Smooth muscle cell (in vitro differentiated cells): ENCODE results near the gene STARD10. TPM values are rescaled to one million over a fixed set of nuclear protein-coding genes. Genes with fewer than 3 reads are reported as not detected.

ENCODE experiments used
- DNase-seq: peaks from one replicate; lab custom pipeline; 2025; ENCODE audit not compliant: unreplicated experiment; lab: John Stamatoyannopoulos, UW
- H2AFZ ChIP-seq: fragments of 200-600 bp; sonication (generic); 2 replicates; pipeline ENCODE4 v1.6.0; 2016; ENCODE audit warnings: antibody characterized with exemption, low read depth, mild to moderate bottlenecking
- H3F3A ChIP-seq: fragments of 200-600 bp; sonication (generic); 2 replicates; pipeline ENCODE4 v1.6.0; 2017; ENCODE audit warnings: antibody characterized with exemption, low read depth
- H3K27ac ChIP-seq: fragments of 200-600 bp; sonication (generic); 2 replicates; pipeline ENCODE4 v1.5.1; 2016; ENCODE audit warnings: low read depth, mild to moderate bottlenecking
- H3K27me3 ChIP-seq: fragments of 200-600 bp; sonication (generic); 2 replicates; pipeline ENCODE4 v1.6.1; 2016; ENCODE audit warnings: low read depth, mild to moderate bottlenecking
- H3K36me3 ChIP-seq: fragments of 200-600 bp; sonication (generic); 2 replicates; pipeline ENCODE4 v1.5.1; 2016; ENCODE audit warnings: low read depth
- H3K4me1 ChIP-seq: fragments of 200-600 bp; sonication (generic); 2 replicates; pipeline ENCODE4 v1.5.1; 2016; ENCODE audit warnings: low read depth
- H3K4me2 ChIP-seq: fragments of 200-600 bp; sonication (generic); 2 replicates; pipeline ENCODE4 v1.6.0; 2016; ENCODE audit warnings: mild to moderate bottlenecking
- H3K4me3 ChIP-seq: fragments of 200-600 bp; sonication (generic); 2 replicates; pipeline ENCODE4 v1.5.1; 2016; ENCODE audit warnings: mild to moderate bottlenecking
- H3K79me2 ChIP-seq: fragments of 200-600 bp; sonication (generic); 2 replicates; pipeline ENCODE4 v1.6.0; 2016; ENCODE audit warnings: low read depth, mild to moderate bottlenecking
- H3K9ac ChIP-seq: fragments of 200-600 bp; sonication (generic); 2 replicates; pipeline ENCODE4 v1.6.0; 2016; ENCODE audit warnings: low read depth
- H3K9me3 ChIP-seq: fragments of 200-600 bp; sonication (generic); replicated peaks from 2 replicates; pipeline ENCODE4 v1.5.1; 2016; ENCODE audit warnings: low read depth
- H4K20me1 ChIP-seq: fragments of 200-600 bp; sonication (generic); 2 replicates; pipeline ENCODE4 v1.6.0; 2016; ENCODE audit warnings: low read depth
- WGBS: methylation state at CpG from one replicate; pipeline ENCODE4 v1.1.7; 2016; ENCODE audit warnings: low lambda C conversion rate; 5-methylcytosine and 5-hydroxymethylcytosine counted together
- polyA plus RNA-seq: library from polyadenylated mRNA; unstranded; fragments of >200 nt; fragmentation: Nextera tagmentation; extraction: Ambion mirVana; gene quantifications from 2 replicates; pipeline ENCODE4 v1.2.1, GENCODE V29; 2016
- total RNA-seq: library from RNA; depleted of rRNA; stranded (reverse); fragments of >200 nt; gene quantifications from 2 replicates; pipeline ENCODE4 v1.2.3, GENCODE V29; 2014
- TF ChIP-seq, protein P1 (sequence below): fragments of 200-600 bp; sonication (generic); IDR thresholded peaks from 2 replicates; pipeline ENCODE4 v1.5.1; 2017; ENCODE audit warnings: borderline replicate concordance, mild to moderate bottlenecking, antibody characterized with exemption; ENCODE audit not compliant: insufficient read depth, poor library complexity, severe bottlenecking

STARD10 gene
- total and polyA plus RNA-seq, 2 experiments from 2014 or later, result 87.7 to 130 TPM

GRCh38 chr11:72755713-72756285 is 38.0 kb downstream of the STARD10 start:
- Histone ChIP-seq H3K4me1 (peaks cover 12% of the 10 kb centered on the region), H3K27ac (no peak overlapping the region)
- no peak for DNase-seq

GRCh38 chr11:72754544-72755155 is 39.2 kb downstream of the STARD10 start:
- H3K9me3 ChIP-seq, result no peaks in the 10 kb centered on the region

More at GRCh38 chr11:72755713-72756285, 38.0 kb downstream of the STARD10 start:
- no peaks in the 10 kb centered on the region for H3K27me3 ChIP-seq
- H3F3A ChIP-seq, result no peaks in the 10 kb centered on the region
- no peak overlapping the region for H3K4me2 ChIP-seq
- TF ChIP-seq, protein P1, sequence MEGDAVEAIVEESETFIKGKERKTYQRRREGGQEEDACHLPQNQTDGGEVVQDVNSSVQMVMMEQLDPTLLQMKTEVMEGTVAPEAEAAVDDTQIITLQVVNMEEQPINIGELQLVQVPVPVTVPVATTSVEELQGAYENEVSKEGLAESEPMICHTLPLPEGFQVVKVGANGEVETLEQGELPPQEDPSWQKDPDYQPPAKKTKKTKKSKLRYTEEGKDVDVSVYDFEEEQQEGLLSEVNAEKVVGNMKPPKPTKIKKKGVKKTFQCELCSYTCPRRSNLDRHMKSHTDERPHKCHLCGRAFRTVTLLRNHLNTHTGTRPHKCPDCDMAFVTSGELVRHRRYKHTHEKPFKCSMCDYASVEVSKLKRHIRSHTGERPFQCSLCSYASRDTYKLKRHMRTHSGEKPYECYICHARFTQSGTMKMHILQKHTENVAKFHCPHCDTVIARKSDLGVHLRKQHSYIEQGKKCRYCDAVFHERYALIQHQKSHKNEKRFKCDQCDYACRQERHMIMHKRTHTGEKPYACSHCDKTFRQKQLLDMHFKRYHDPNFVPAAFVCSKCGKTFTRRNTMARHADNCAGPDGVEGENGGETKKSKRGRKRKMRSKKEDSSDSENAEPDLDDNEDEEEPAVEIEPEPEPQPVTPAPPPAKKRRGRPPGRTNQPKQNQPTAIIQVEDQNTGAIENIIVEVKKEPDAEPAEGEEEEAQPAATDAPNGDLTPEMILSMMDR, result no peak
- no peaks in the 10 kb centered on the region for H4K20me1 ChIP-seq
- no peak overlapping the region for H2AFZ ChIP-seq
- no peak overlapping the region for H3K9ac ChIP-seq
- WGBS, result 98% methylated on average over 4 of the region's 4 CpGs
- no peaks in the 10 kb centered on the region for H3K36me3 ChIP-seq
- H3K79me2 ChIP-seq, result peaks cover 3% of the 10 kb centered on the region
- no peaks in the 10 kb centered on the region for H3K9me3 ChIP-seq
- H3K4me3 ChIP-seq, result no peak overlapping the region

GRCh38 chr11:72754149-72754543 is 39.7 kb downstream of the STARD10 start:
- Histone ChIP-seq H3K9me3 (no peaks in the 10 kb centered on the region), H3K27me3 (no peaks in the 10 kb centered on the region), H4K20me1 (no peaks in the 10 kb centered on the region), H3K36me3 (no peaks in the 10 kb centered on the region), H3K79me2 (no peaks in the 10 kb centered on the region), H3K27ac (no peak overlapping the region), H3F3A (no peaks in the 10 kb centered on the region), H3K4me3 (no peak overlapping the region), H2AFZ (no peak overlapping the region), H3K4me1 (peaks cover 15% of the 10 kb centered on the region), H3K4me2 (no peak overlapping the region), H3K9ac (no peak overlapping the region)
- TF ChIP-seq, protein P1, result no peak
- DNase-seq, result no peak
- WGBS, result 97% methylated on average over 8 of the region's 8 CpGs

More at GRCh38 chr11:72754544-72755155, 39.2 kb downstream of the STARD10 start:
- Histone ChIP-seq H3K36me3 (no peaks in the 10 kb centered on the region), H3K4me2 (no peak overlapping the region), H3K27me3 (no peaks in the 10 kb centered on the region), H3K4me1 (peaks cover 15% of the 10 kb centered on the region), H3K79me2 (no peaks in the 10 kb centered on the region), H2AFZ (no peak overlapping the region), H3F3A (no peaks in the 10 kb centered on the region), H4K20me1 (no peaks in the 10 kb centered on the region), H3K9ac (no peak overlapping the region), H3K4me3 (no peak overlapping the region), H3K27ac (no peak overlapping the region)
- DNase-seq, result no peak
- TF ChIP-seq, protein P1, result no peak
- 83% methylated on average over 46 of the region's 48 CpGs for WGBS
